ENCODE data around the gene POLE2. TPM values are rescaled to one million over a fixed set of nuclear protein-coding genes. Genes with fewer than 3 reads are reported as not detected.

POLE2 gene
- total and polyA plus RNA-seq, 2 of the 4 experiments (the other 2 are of a cell fraction), result 12.2 to 12.3 TPM

- Histone ChIP-seq H3K36me3 (ENCODE audit: control insufficient read depth, insufficient read depth, low read length) (peaks cover 12% of the 10 kb centered on the region), H3K18ac (ENCODE audit: low read depth, low read length) (no peak overlapping the region), H3K27ac (ENCODE audit: insufficient read depth, low read length) (peak overlapping the region; percentile 54; the same call in 1 of the 2 replicates), H3K4me2 (ENCODE audit: low read depth, low read length) (peak overlapping the region; percentile 83), H3K9me1 (ENCODE audit: insufficient read depth, low read length) (peaks cover 5% of the 10 kb centered on the region), H2BK20ac (ENCODE audit: low read depth, low read length) (no peak overlapping the region), H3K9ac (ENCODE audit: low read depth, low read length) (peak overlapping the region; percentile 86), H2AFZ (replicated peaks; ENCODE audit: low read length, poor library complexity) (no peak overlapping the region), H3K14ac (replicated peaks; ENCODE audit: low read depth, low read length) (peak overlapping the region; percentile 27; the same call in 1 of the 2 replicates), H4K20me1 (ENCODE audit: insufficient read depth, low read length) (peaks cover 45% of the 10 kb centered on the region), H2BK120ac (ENCODE audit: low read depth, low read length) (no peak overlapping the region), H2BK15ac (ENCODE audit: low read depth, low read length) (no peak overlapping the region), H2BK5ac (ENCODE audit: low read depth, low read length, poor library complexity, severe bottlenecking) (peak overlapping the region; percentile 36), H4K91ac (ENCODE audit: insufficient read depth, low read depth, low read length) (no peak overlapping the region), H4K8ac (ENCODE audit: low read depth in 2 of 2, low read length in 2 of 2) (no peak overlapping the region), H2AK5ac (ENCODE audit: low read depth, low read length) (no peak overlapping the region), H3K56ac (ENCODE audit: extremely low read depth, insufficient read depth, low read length) (no peak overlapping the region), H3K27me3 (ENCODE audit: control insufficient read depth, insufficient read depth, low read length) (no peaks in the 10 kb centered on the region), H3K23ac (ENCODE audit: low read depth, low read length) (peak overlapping the region; percentile 90), H3K9me3 (ENCODE audit: control insufficient read depth, insufficient read depth, low read length) (no peaks in the 10 kb centered on the region), H3K4ac (ENCODE audit: low read depth, low read length) (peak overlapping the region; percentile 14; the same call in 1 of the 2 replicates), H4K5ac (ENCODE audit: low read depth, low read length) (no peak overlapping the region), H3K4me3 (ENCODE audit: insufficient read depth, low read depth, low read length) (peak overlapping the region; percentile 84), H2AK9ac (replicated peaks; ENCODE audit: low read depth, low read length, poor library complexity) (no peak overlapping the region), H3K79me1 (ENCODE audit: low read depth in 1 of 2, low read length in 2 of 2) (peaks cover 7 to 53% of the 10 kb centered on the region in 2 experiments; a peak in 3 of 4 replicates), H3K4me1 (ENCODE audit: control insufficient read depth, insufficient read depth, low read length) (peaks cover 12% of the 10 kb centered on the region)
- no peak for DNase-seq
- no peak for ATAC-seq (ENCODE audit: low read depth)
- in situ Hi-C loops (cut with MboI; ENCODE audit: low sequenced_read_pairs), result no loop called here
- BruUV-seq (replicated peaks), result TSS peak; percentile 84
- dilution Hi-C loops (cut with HindIII; ENCODE audit: low sequenced_read_pairs, unreplicated experiment), result no loop called here
- TF ChIP-seq MAFK (IDR thresholded peaks at IDR 0.05; ENCODE audit: low read depth, low read length) (no peak), POLR2A (IDR thresholded peaks at IDR 0.05; ENCODE audit: low read depth, low read length) (no peak), MAZ (IDR thresholded peaks at IDR 0.05; ENCODE audit: borderline replicate concordance, low read depth, low read length) (no peak), RAD21 (IDR thresholded peaks at IDR 0.05; ENCODE audit: low read length) (no peak), CHD1 (IDR thresholded peaks at IDR 0.05; ENCODE audit: low read depth, low read length) (no peak), NFE2L2 (IDR thresholded peaks at IDR 0.05; ENCODE audit: low read depth, low read length) (no peak), RCOR1 (IDR thresholded peaks at IDR 0.05; ENCODE audit: insufficient replicate concordance, low read length) (no peak), RFX5 (IDR thresholded peaks at IDR 0.05; ENCODE audit: low read depth, low read length) (no peak), FOS (IDR thresholded peaks at IDR 0.05; ENCODE audit: low read depth, low read length) (no peak), CTCF (conservative IDR thresholded peaks at IDR 0.05; ENCODE audit: low read depth, low read length) (no peak), MXI1 (IDR thresholded peaks at IDR 0.05; ENCODE audit: borderline replicate concordance, low read depth, low read length) (no peak), CEBPB (IDR thresholded peaks at IDR 0.05; ENCODE audit: low read depth, low read length) (no peak)
- TF ChIP-seq, protein P1, sequence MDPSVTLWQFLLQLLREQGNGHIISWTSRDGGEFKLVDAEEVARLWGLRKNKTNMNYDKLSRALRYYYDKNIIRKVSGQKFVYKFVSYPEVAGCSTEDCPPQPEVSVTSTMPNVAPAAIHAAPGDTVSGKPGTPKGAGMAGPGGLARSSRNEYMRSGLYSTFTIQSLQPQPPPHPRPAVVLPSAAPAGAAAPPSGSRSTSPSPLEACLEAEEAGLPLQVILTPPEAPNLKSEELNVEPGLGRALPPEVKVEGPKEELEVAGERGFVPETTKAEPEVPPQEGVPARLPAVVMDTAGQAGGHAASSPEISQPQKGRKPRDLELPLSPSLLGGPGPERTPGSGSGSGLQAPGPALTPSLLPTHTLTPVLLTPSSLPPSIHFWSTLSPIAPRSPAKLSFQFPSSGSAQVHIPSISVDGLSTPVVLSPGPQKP (IDR thresholded peaks at IDR 0.05; ENCODE audit: borderline replicate concordance, low read depth, low read length), result no peak
- 14% methylated on average over 1 of the region's 3 CpGs; no CpG with 5 or more reads in 1 of the 2 experiments for WGBS, 2 experiments (ENCODE audit: extremely low coverage in 2 of 2, insufficient read length in 1 of 2)
- intact Hi-C loops (cut with micrococcal nuclease), result no loop called here
- ChIA-PET POLR2A (ENCODE audit: unreplicated experiment) (interaction anchor here (0.6 kb wide), 1 partner anchor 201 kb away, joined by 18 read pairs; no protein-coding TSS in a partner anchor), CTCF (no interaction called here)
These were observed 65.9 kb downstream of the POLE2 start for GRCh38 chr14:49622022-49622607.

Measured in IMR-90 (cell line).